ENCODE results near the gene MTX1.

GRCh38 chr1:155236451-155236850 is 28.0 kb downstream of the MTX1 start:
- TF ChIP-seq SIX5 (IDR thresholded peaks at IDR 0.05; ENCODE audit: borderline replicate concordance in 1 of 2, insufficient read depth in 1 of 2, low read depth in 1 of 2, low read length in 2 of 2) (no peak), CREM (IDR thresholded peaks at IDR 0.05; ENCODE audit: low read depth) (no peak)

Data from K562 (cell line).